Astrocyte of the cerebellum (primary cell): ENCODE measurements around the gene MTMR12.

Source experiments
- DNase-seq: peaks from one replicate; pipeline ENCODE4 v3.0.0-alpha.2; 2011; ENCODE audit warnings: low read depth
- H3K4me3 ChIP-seq: 2 replicates; pipeline ENCODE4 v1.5.1; 2011; ENCODE audit warnings: mild to moderate bottlenecking, low read depth, low read length, moderate library complexity
- CTCF ChIP-seq: IDR thresholded peaks from 2 replicates; pipeline ENCODE4 v1.5.1; 2012; ENCODE audit warnings: low read length, low read depth, moderate library complexity, mild to moderate bottlenecking; ENCODE audit errors: missing control alignments
- in situ Hi-C: cut with HindIII; loops from 2 replicates; pipeline ENCODE4 v1.10.0; 2017; ENCODE audit warnings: low sequenced_read_pairs

The MTMR12 gene

GRCh38 chr5:32187675-32188074 is 125.1 kb downstream of the MTMR12 start:
- DNase-seq = no peak
- TF ChIP-seq CTCF = no peak
- no peak overlapping the region for H3K4me3 ChIP-seq
- in situ Hi-C loops = no loop called here

- H3K4me3 ChIP-seq = no peak overlapping the region
- in situ Hi-C loops = no loop called here
- DNase-seq = no peak
- TF ChIP-seq CTCF = no peak
These were observed 130.2 kb downstream of the MTMR12 start for GRCh38 chr5:32182463-32183063.
